ENCODE results near the gene ZNF619.

Gene ZNF619

GRCh38 chr3:40518848-40519247 is 41.9 kb downstream of the ZNF619 start:
- POLR2A ChIA-PET (ENCODE audit: low non-redundant PET) = no interaction called here
- CTCF ChIA-PET = interaction anchor here (0.6 kb wide), 1 partner anchor 11 kb away, joined by 6 read pairs; no protein-coding TSS in a partner anchor
- H3K27ac ChIP-seq = no peak overlapping the region
- DNase-seq (ENCODE audit: low spot score) = no peak
- no peak for TF ChIP-seq CTCF (conservative IDR thresholded peaks at IDR 0.05; ENCODE audit: low read depth)

GRCh38 chr3:40521254-40521653 is 44.3 kb downstream of the ZNF619 start:
- no peak for DNase-seq (ENCODE audit: low spot score)
- no peak for TF ChIP-seq CTCF (conservative IDR thresholded peaks at IDR 0.05; ENCODE audit: low read depth)
- CTCF ChIA-PET = no interaction called here
- POLR2A ChIA-PET (ENCODE audit: low non-redundant PET) = no interaction called here
- no peak overlapping the region for H3K27ac ChIP-seq

GRCh38 chr3:40523781-40524180 is 46.9 kb downstream of the ZNF619 start:
- DNase-seq (ENCODE audit: low spot score) = no peak
- ChIA-PET POLR2A (ENCODE audit: low non-redundant PET) (interaction anchor here (0.7 to 1.5 kb wide), 2 partner anchors 67 to 125 kb away, joined by 3 to 7 read pairs; partner anchors contain the start of gene RPL14), CTCF (no interaction called here)
- TF ChIP-seq CTCF (conservative IDR thresholded peaks at IDR 0.05; ENCODE audit: low read depth) = no peak
- H3K27ac ChIP-seq = no peak overlapping the region

- peak overlapping the region; percentile 80 for H3K27ac ChIP-seq
- DNase-seq (ENCODE audit: low spot score) = no peak
- POLR2A ChIA-PET (ENCODE audit: low non-redundant PET) = interaction anchor here (1.5 kb wide), 1 partner anchor 67 kb away, joined by 3 read pairs; the partner anchor contains the start of gene RPL14
Measured at GRCh38 chr3:40524222-40524567, 47.3 kb downstream of the ZNF619 start.

GRCh38 chr3:40524568-40525285 is 47.8 kb downstream of the ZNF619 start, which contains the start of gene ZNF621:
Gene ZNF621, plus strand, starts transcription at chr3:40524960. Its CDS starts 881 bp downstream, at chr3:40525841.
- TF ChIP-seq CTCF (conservative IDR thresholded peaks at IDR 0.05; ENCODE audit: low read depth) = no peak
- peak within 1 kb of the TSS; percentile 80 for H3K27ac ChIP-seq
- POLR2A ChIA-PET (ENCODE audit: low non-redundant PET) = interaction anchor here (1.5 kb wide), 1 partner anchor 68 kb away, joined by 3 read pairs; the partner anchor contains the start of gene RPL14
- CTCF ChIA-PET = interaction anchor here (0.6 to 0.7 kb wide), 2 partner anchors 127 to 678 kb away, joined by 3 to 4 read pairs; no protein-coding TSS in a partner anchor
- peak; percentile 81 for DNase-seq (ENCODE audit: low spot score)

More at GRCh38 chr3:40524222-40524567, 47.3 kb downstream of the ZNF619 start:
- no peak for TF ChIP-seq CTCF (conservative IDR thresholded peaks at IDR 0.05; ENCODE audit: low read depth)
- CTCF ChIA-PET = interaction anchor here (0.7 kb wide), 1 partner anchor 127 kb away, joined by 3 read pairs; no protein-coding TSS in a partner anchor

- CTCF ChIA-PET = no interaction called here
- POLR2A ChIA-PET (ENCODE audit: low non-redundant PET) = no interaction called here
- H3K27ac ChIP-seq = no peak overlapping the region
- DNase-seq (ENCODE audit: low spot score) = no peak
- no peak for TF ChIP-seq CTCF (conservative IDR thresholded peaks at IDR 0.05; ENCODE audit: low read depth)
Measured at GRCh38 chr3:40528426-40528825, 51.5 kb downstream of the ZNF619 start.

All from RWPE1 (cell line).